Urinary bladder (tissue), 4 donors: ENCODE results near the gene PTRH1. TPM values are rescaled to one million over a fixed set of nuclear protein-coding genes. Genes with fewer than 3 reads are reported as not detected.
"Not testable (repeated sequence)": the region's sequence is repeated elsewhere in the genome, so short reads cannot be mapped to it uniquely, and the experiment has no call there.

Experiments
- DNase-seq: peaks from one replicate; pipeline ENCODE4 v3.0.0-alpha.2; 2015; ENCODE audit errors: extremely low spot score
- H3K27ac ChIP-seq: one replicate; pipeline ENCODE4 v1.5.1; 2013; ENCODE audit warnings: low read depth, mild to moderate bottlenecking, moderate library complexity
- H3K36me3 ChIP-seq: one replicate; pipeline ENCODE4 v1.6.1; 2013; ENCODE audit warnings: mild to moderate bottlenecking, moderate library complexity; ENCODE audit not compliant: insufficient read depth
- H3K4me1 ChIP-seq: one replicate; pipeline ENCODE4 v1.6.1; 2013; ENCODE audit warnings: mild to moderate bottlenecking, moderate library complexity; ENCODE audit not compliant: insufficient read depth
- H3K4me3 ChIP-seq: one replicate; pipeline ENCODE4 v1.5.1; 2013; ENCODE audit warnings: low read depth, low read length
- WGBS: extraction: QIAGEN DNeasy Blood & Tissue Kit; methylation state at CpG from one replicate; pipeline ENCODE4 v1.1.7; 2013; 5-methylcytosine and 5-hydroxymethylcytosine counted together
- polyA plus RNA-seq: library from polyadenylated mRNA; stranded (reverse); fragments of 200-250 nt; gene quantifications from one replicate; pipeline ENCODE4 v1.2.3, GENCODE V29; 2013
- total RNA-seq: library from RNA; depleted of rRNA; stranded (reverse); fragments of >200 nt; gene quantifications from one replicate; pipeline ENCODE4 v1.2.3, GENCODE V29; 2014
- donor health status: healthy with polysubstance abuse.
- donor health status: healthy.

PTRH1 gene, protein sequence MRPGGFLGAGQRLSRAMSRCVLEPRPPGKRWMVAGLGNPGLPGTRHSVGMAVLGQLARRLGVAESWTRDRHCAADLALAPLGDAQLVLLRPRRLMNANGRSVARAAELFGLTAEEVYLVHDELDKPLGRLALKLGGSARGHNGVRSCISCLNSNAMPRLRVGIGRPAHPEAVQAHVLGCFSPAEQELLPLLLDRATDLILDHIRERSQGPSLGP
- 5.7 TPM for total RNA-seq
- 29.8 TPM for polyA plus RNA-seq

DNA sequence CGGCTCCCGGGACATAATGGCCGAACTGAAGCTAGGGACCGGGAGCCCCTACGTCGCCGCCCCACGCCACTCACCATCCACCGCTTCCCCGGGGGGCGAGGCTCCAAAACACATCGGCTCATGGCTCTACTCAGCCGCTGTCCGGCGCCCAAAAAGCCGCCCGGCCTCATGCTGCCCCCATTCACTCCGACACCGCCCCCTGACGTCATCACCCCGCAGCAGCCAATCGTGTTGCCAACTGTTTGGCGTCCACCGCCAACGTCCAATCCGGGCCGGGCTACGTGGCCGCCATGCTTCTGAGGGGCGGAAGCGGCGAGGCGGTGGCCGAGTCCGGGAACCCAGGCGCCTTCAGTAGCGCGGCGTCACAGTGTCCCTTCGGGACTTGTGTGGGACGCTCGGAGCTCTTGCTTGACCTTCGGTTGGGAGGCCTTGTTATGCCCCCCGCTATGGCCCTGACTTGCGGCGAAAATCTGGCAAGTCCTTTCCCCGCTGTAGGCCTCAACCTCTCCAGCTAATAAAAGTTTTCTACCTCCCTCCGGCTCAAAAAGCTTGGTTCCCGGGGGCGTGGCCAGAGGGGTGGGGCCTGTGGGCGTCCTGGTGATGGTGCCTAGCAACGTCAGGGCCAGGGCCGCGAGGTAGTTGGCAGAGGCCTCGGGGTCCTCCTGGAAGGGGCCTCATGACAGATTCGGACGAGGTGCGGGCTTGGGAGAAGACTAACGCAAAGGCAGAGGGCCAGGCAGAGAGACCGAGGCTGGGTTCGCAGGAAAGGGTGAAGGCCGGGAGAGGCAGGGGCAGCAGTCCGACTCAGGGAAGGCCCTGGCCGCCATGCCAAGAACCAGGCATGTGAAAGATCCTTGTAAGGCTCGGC lies at the start of gene PTRH1, which contains the start of gene TTC16:
TSS of gene PTRH1 (minus strand) at position 194 of the 868 bp plus-strand sequence. CDS start at position 170, 24 bp downstream.
TSS of gene TTC16 (plus strand) at position 610 of the 868 bp plus-strand sequence. CDS start at position 677, 67 bp downstream.
- peak; percentile 93 for DNase-seq
- Histone ChIP-seq H3K27ac (peak within 1 kb of the TSS; percentile 74), H3K36me3 (no peaks in the 10 kb centered on the region), H3K4me3 (peak within 1 kb of the TSS; percentile 63), H3K4me1 (no peaks in the 10 kb centered on the region)
- 3% methylated on average over 65 of the region's 65 CpGs for WGBS

DNA sequence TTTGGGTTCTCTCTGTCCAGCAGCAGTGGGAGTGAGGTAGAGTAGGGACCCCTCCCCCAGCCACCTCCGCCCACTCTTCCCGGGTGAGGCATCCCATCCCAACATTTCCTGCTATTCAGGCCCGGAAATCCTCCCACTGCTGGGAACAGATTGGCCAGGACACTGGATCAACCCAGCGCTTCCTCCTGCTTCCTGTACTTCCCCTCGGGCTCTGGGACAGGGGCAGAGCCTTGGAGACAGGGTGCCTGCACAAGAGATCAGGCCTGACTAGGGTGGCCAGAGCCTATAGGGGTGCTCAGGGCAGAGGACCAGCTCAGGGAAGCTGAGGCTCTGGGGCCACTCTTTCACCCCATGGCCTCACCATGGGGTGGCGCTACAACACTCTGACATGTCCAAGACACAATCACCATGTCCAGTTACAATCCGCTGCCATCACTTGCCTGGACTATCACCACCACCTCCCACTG lies 48.5 kb upstream of the PTRH1 start:
- no peak for DNase-seq
- H3K27ac ChIP-seq: no peak overlapping the region
- 46% methylated on average over 7 of the region's 7 CpGs for WGBS

DNA sequence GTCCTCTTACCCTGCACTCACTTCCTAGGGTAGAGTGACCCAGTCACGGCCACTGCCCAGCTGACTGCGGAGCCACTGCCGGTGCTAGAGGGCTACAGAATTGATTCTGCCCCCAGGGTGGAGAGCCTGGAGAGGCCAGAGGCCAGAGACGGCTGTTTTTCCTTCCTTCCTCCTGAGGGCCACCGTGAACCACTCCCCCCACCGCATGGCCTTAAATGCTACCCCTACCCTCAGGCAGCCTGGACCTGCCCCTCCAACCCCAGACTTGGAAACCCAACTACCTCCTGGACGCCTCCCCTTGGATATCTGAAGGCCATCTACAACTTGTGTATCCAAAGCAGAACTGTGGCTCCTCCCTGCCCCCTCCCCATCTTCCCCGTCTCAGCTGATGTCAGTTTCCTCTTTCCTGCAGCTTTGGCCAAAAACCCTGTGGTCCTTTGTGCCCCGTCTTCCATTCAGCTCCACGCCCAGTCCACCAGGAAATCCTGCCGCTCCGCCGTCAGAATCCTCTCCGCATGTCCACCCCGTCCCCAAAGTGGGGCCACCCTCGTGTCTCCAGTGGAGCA lies 46.7 kb upstream of the PTRH1 start:
- Histone ChIP-seq H3K36me3 (no peaks in the 10 kb centered on the region), H3K4me3 (no peak overlapping the region), H3K27ac (no peak overlapping the region), H3K4me1 (no peaks in the 10 kb centered on the region)
- no peak for DNase-seq
- WGBS: 35% methylated on average over 16 of the region's 16 CpGs

More for the DNA sequence above, 48.5 kb upstream of the PTRH1 start:
- no peak overlapping the region for H3K4me3 ChIP-seq
- H3K36me3 ChIP-seq: no peaks in the 10 kb centered on the region
- H3K4me1 ChIP-seq: no peaks in the 10 kb centered on the region

DNA sequence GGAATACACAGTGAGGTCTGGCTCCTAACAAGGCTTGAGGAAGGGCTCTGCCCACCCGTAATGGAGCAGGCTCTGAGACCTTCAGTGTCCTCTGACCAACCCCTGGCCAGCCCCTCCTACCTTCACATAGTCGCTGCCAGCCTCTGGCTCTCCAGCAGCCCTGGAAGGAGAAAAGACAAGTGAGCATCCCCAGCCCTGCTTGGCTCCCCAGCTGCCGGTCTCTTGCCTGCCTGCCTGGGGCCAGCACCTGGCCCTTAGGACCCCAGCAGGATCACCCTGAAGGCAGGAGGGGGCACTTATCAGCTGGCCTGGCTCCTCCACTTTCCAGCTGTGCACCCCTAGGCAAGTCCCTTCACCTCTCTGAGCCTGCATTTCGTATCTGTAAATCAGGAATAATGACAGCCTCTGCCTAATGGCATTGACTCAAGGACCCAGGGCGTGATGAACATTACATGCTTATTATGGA lies 46.1 kb upstream of the PTRH1 start:
- Histone ChIP-seq H3K36me3 (no peaks in the 10 kb centered on the region), H3K4me1 (no peaks in the 10 kb centered on the region), H3K4me3 (no peak overlapping the region), H3K27ac (no peak overlapping the region)
- no peak for DNase-seq
- WGBS: 45% methylated on average over 5 of the region's 5 CpGs

DNA sequence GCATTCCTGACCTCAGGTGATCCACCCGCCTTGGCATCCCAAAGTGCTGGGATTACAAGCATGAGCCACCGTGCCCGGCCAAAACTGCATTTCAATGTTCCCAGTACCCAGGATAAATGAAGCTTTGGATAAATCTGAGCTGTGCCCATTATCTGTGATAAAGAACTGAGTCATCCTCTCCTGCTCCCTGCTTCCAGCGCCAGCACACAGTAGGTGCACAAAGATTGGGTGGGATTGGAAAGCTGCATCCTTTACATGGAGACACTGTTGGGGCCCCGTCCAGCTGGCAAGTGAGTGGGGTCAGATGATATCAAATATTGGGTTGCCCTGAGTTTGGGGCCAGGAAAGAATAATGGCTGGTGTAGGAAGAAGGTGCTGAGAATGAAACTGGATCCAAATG lies 45.6 kb upstream of the PTRH1 start:
- 83% methylated on average over 5 of the region's 5 CpGs for WGBS
- Histone ChIP-seq H3K27ac (no peak overlapping the region), H3K4me1 (no peaks in the 10 kb centered on the region), H3K4me3 (no peak overlapping the region), H3K36me3 (no peaks in the 10 kb centered on the region)
- DNase-seq: no peak

DNA sequence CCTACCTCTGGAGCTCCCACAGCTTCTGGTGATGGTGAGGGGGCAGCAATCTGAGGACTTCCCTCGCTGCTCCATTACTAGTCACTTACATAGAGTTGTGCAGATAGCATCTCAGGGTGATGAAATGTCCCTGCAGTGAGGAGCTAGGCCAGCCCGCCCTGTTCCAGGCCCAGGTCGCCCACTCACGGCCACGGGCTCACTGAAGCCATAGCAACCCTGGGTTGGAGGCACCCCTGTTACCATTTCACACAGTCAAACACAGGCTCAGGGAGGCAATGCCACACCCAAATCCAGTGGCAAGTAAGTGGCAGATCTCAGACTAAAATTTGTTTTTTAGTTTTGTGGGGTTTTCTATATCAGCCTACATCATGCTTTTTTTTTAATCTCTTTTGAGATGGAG lies 43.4 kb upstream of the PTRH1 start:
- 78% methylated on average over 5 of the region's 5 CpGs for WGBS
- Histone ChIP-seq H3K4me1 (peaks cover 2% of the 10 kb centered on the region), H3K4me3 (no peak overlapping the region), H3K36me3 (no peaks in the 10 kb centered on the region), H3K27ac (no peak overlapping the region)
- no peak for DNase-seq

DNA sequence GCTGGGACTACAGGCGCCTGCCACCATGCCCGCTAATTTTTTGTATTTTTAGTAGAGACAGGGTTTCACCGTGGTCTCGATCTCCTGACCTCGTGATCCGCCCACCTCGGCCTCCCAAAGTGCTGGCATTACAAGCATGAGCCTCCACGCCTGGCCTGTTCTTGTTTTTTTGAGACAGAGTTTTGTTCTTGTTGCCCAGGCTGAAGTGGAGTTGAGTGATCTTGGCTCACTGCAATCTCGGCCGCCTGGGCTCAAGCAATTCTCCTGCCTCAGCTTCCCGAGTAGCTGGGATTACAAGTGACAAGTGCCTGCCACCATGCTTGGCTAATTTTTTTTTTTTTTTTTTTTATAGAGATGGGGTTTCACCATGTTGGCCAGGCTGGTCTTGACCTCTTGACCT lies 41.3 kb upstream of the PTRH1 start:
- DNase-seq, H3K27ac ChIP-seq, H3K36me3 ChIP-seq, H3K4me3 ChIP-seq, H3K4me1 ChIP-seq: not testable (repeated sequence)
- WGBS: 79% methylated on average over 11 of the region's 11 CpGs

DNA sequence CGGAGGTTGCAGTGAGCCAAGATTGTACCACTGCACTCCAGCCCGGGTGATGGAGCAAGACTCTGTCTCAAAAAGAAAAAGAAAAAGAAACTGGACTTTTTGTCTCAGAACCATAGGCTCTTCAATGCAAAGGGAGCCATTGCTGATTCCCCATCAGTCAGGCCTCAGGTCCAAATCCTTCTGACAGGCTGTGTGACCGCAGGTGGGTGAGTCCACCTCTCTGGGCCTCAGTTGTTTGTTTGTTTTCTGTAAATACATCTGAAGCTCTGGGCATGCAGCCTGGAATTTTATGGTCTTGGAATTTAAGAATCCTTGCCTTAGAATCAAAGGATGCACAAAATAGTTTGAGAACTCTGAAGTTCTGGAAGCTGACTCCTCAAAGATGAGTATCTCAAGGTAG lies 40.8 kb upstream of the PTRH1 start:
- Histone ChIP-seq H3K4me3 (no peak overlapping the region), H3K27ac (no peak overlapping the region), H3K36me3 (no peaks in the 10 kb centered on the region), H3K4me1 (peaks cover 2% of the 10 kb centered on the region)
- no peak for DNase-seq
- 84% methylated on average over 3 of the region's 3 CpGs for WGBS

DNA sequence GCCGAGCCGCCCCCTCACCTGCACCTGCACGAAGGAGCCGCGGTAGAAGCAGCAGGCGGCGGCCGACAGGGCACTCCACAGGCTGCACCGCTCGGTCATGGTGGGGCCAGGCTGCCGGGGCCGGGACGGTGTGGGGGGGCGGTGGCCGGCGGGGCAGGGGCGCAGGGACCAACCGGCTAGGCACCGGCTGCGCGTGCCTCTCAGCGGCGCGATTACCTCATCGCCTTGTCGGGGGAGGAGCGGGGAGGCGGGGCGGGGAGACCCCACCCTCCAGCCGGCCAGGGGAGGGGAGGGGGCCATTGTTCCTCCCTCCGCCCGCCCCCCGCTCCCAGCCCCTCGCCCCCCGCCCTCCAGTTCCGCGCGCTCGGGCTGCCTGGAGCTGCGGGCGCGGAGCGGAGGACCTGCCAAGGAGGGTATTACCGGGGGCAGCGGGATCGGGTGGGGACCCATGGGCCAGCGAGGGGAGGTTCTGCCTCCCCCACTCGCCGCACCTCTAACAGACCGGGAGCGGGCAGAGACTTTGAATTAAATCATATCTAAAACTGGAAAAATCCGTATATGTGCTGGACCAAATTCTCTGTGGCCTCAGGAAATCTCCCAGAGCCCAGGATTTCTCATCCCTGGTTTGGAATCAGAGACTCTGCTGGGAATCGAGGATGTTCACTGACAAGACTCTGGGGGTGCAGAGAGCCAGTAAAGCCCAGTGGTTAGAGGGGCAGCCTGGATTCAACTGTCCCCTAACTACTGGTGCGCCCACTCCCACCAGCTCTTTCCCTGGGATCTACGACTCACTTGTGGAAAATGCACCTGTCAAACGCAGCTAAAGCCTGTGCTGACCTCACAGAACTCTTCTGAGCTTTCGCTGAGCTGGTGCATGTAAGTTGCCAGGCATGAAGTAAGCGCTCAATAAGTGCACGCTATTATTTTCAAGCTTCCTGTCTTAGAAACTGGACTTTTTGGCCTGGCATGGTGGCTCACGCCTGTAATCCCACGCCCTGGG lies 39.9 kb upstream of the PTRH1 start:
- no peak overlapping the region for H3K27ac ChIP-seq
- no peak overlapping the region for H3K4me3 ChIP-seq
- no peaks in the 10 kb centered on the region for H3K36me3 ChIP-seq
- DNase-seq: no peak
- 19% methylated on average over 61 of the region's 61 CpGs for WGBS
- H3K4me1 ChIP-seq: peaks cover 2% of the 10 kb centered on the region

DNA sequence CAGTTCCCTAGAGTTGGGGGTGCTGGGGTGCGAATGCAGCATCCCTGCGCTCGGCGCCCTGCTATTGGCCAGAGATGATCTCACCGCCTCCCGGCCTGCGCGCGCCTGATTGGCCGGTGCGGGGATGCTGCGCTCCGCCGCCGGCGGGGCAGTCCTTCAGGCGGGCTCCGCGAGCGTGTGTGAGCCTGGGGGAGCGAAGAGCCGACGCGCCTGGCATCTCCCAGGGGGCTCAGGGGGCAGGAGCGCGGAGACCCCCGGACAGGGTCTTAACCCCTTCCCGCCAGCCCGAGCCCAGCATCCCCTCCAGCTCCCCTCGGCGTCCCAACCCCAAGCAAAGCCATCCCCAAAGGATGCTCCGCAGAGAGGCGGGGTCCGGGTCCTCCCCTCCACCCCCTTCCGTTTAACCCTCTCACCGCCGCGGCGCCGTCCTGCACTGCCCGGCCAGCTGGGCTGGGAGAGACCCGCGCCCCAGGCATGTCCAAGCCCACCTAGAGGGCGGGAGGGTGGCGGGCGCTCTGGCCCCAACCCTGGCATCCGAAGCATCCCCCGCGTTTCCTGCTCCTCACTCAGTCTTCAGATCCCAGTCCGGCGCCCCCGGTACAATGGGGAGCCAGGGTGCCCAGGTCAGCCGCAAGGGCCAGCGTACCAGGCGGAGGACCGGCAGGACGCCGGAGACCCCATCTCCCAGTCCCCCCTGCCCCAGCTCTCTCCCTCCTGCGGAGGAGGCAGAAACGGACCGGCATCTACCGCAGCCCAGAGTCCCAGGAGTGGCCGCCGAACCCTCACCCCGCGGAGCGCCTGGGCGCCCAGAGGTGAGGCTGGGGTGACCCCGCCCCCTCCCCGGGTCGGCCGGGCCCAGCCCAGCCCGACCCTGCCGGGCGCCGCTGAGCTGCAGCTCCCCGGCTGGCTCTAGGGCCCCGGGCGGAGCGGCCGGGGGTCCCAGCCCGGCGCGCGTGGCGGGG lies 38.9 kb upstream of the PTRH1 start:
- Histone ChIP-seq H3K4me1 (peaks cover 2% of the 10 kb centered on the region), H3K4me3 (no peak overlapping the region), H3K36me3 (no peaks in the 10 kb centered on the region), H3K27ac (no peak overlapping the region)
- WGBS: 21% methylated on average over 86 of the region's 86 CpGs
- no peak for DNase-seq

DNA sequence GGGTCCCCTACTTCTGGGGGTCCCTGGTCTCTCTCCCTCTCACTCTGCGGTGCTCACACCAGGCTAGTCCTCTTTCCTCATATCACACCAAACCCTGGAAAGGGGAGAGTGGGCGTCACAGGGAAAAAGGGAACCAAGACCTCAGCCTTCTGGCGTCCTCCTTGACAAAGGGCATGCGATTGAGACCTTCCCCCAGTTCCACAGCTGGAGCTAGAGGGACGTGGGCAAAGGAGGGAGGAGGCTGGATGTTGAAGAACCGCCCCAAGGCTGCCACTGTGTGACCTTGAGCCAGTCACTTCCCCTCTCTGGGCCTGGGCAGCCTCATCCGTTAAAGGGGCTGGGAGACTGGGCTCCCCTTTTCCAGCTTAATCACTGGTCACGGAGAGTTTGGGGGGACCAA lies 38.2 kb upstream of the PTRH1 start:
- H3K27ac ChIP-seq: no peak overlapping the region
- WGBS: 65% methylated on average over 8 of the region's 8 CpGs
- H3K4me3 ChIP-seq: no peak overlapping the region
- H3K36me3 ChIP-seq: no peaks in the 10 kb centered on the region
- no peak for DNase-seq
- H3K4me1 ChIP-seq: peaks cover 2% of the 10 kb centered on the region

DNA sequence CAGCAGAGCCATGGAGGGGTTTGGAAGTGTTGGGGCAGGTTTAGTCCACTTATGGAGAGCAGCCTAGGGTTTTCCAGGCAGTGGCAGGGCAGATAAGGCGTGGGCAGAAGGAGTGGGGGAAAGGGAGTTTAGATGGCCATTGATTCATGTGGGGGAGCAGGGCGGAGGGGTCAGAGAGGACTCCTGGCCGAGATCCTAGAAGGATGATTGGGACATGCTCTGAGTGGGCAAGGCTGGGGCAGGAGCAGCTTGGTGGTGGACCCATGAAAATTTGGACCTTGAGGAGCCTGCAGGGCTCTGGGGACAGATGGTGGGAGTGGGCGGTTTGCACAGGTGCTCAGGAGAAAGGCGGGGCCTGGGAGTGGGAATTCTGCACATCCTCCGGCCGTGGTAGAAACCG lies 37.7 kb upstream of the PTRH1 start:
- DNase-seq: no peak
- H3K4me3 ChIP-seq: no peak overlapping the region
- no peaks in the 10 kb centered on the region for H3K36me3 ChIP-seq
- 82% methylated on average over 8 of the region's 8 CpGs for WGBS
- no peak overlapping the region for H3K27ac ChIP-seq
- peaks cover 2% of the 10 kb centered on the region for H3K4me1 ChIP-seq
